ENCODE results near the gene RMRP.

The RMRP gene

GRCh38 chr9:35609001-35609819, 48.6 kb downstream of the RMRP start:
- DNase-seq = no peak

GRCh38 chr9:35608221-35608620, 49.6 kb downstream of the RMRP start:
- DNase-seq = no peak
